HepG2 (cell line): ENCODE data around the gene DNAJC9. TPM values are rescaled to one million over a fixed set of nuclear protein-coding genes. Genes with fewer than 3 reads are reported as not detected.
A peak's percentile ranks its signal among the peaks of the same experiment; 100 is the strongest.

Source experiments
- ATM ChIP-seq: fragments of 450-650 bp; IDR thresholded peaks from 2 replicates; pipeline ENCODE4 v1.7.1; 2017; ENCODE audit warnings: mild to moderate bottlenecking, borderline replicate concordance
- MAFF ChIP-seq: IDR thresholded peaks from 2 replicates; pipeline ENCODE4 v1.6.1; 2011; ENCODE audit warnings: low read depth, low read length, improper control_type of control experiment
- MXI1 ChIP-seq: IDR thresholded peaks from 3 replicates; pipeline ENCODE4 v1.6.1; 2012; ENCODE audit warnings: low read depth, low read length, inconsistent platforms, borderline replicate concordance
- NFKBIZ ChIP-seq: IDR thresholded peaks from 2 replicates; pipeline ENCODE4 v1.6.1; 2018; ENCODE audit warnings: missing genetic modification reagents, missing compliant biosample characterization
- PLRG1 ChIP-seq: fragments of 450-650 bp; conservative IDR thresholded peaks from 2 replicates; pipeline ENCODE4 v1.6.1; 2016
- SETDB1 ChIP-seq: sonication (generic); formaldehyde crosslinking; IDR thresholded peaks from 2 replicates; pipeline ENCODE4 v1.5.1; 2020; ENCODE audit warnings: missing genetic modification reagents, mild to moderate bottlenecking, borderline replicate concordance
- ZNF703 ChIP-seq: sonication (generic); formaldehyde crosslinking; IDR thresholded peaks from 2 replicates; pipeline ENCODE4 v1.5.1; 2020; ENCODE audit warnings: missing genetic modification reagents, mild to moderate bottlenecking, moderate library complexity, borderline replicate concordance
- ZNF713 ChIP-seq: sonication (generic); formaldehyde crosslinking; IDR thresholded peaks from 2 replicates; pipeline ENCODE4 v1.4.0; 2020; ENCODE audit warnings: mild to moderate bottlenecking, missing genetic modification reagents
- polyA plus RNA-seq, 8 experiments: library from polyadenylated mRNA; depleted of rRNA in 3 of 8; stranded (reverse) in 7 of 8; unstranded in 1 of 8; fragments of >200 nt; fragmentation: Illumina TruSeq in 4 of 8; extraction: Trizol in 4 of 8; gene quantifications; 2 replicates each; pipeline versions ENCODE4 v1.2.1 to v1.2.3, GENCODE V29; 2011 to 2016; ENCODE audit warnings: low read depth in 4 of 8, missing spikeins in 1 of 8, mixed read lengths in 1 of 8; ENCODE audit not compliant: insufficient read depth in 1 of 8
- total RNA-seq, 5 experiments: library from RNA; depleted of rRNA; stranded (reverse); fragments of >200 nt; fragmentation: Illumina TruSeq; extraction: Trizol; gene quantifications; 2 replicates each; pipeline ENCODE4 v1.2.3, GENCODE V29; 2016; ENCODE audit warnings: low read depth in 1 of 5
- TF ChIP-seq, protein P1 (sequence below): IDR thresholded peaks from 2 replicates; pipeline ENCODE4 v1.6.1; 2016; ENCODE audit warnings: control low read depth
- TF ChIP-seq, protein P2 (sequence below): sonication (generic); formaldehyde crosslinking; IDR thresholded peaks from 2 replicates; pipeline ENCODE4 v1.4.0; 2020; ENCODE audit warnings: low read depth, mild to moderate bottlenecking, missing genetic modification reagents
- TF ChIP-seq, protein P3 (sequence below): sonication (generic); formaldehyde crosslinking; IDR thresholded peaks from 2 replicates; pipeline ENCODE4 v1.5.0; 2020; ENCODE audit warnings: mild to moderate bottlenecking, missing genetic modification reagents
- TF ChIP-seq, protein P4 (sequence below): sonication (generic); formaldehyde crosslinking; IDR thresholded peaks from 2 replicates; pipeline ENCODE4 v1.4.0; 2020; ENCODE audit warnings: missing genetic modification reagents, mild to moderate bottlenecking, borderline replicate concordance
- TF ChIP-seq, protein P5 (sequence below): sonication (generic); formaldehyde crosslinking; IDR thresholded peaks from 2 replicates; pipeline ENCODE4 v1.4.0; 2020; ENCODE audit warnings: missing genetic modification reagents, borderline replicate concordance
- TF ChIP-seq, protein P6 (sequence below): sonication (generic); IDR thresholded peaks from 2 replicates; pipeline ENCODE4 v1.6.1; 2016; ENCODE audit warnings: low read depth, borderline replicate concordance
- TF ChIP-seq, protein P7 (sequence below): sonication (generic); formaldehyde crosslinking; conservative IDR thresholded peaks from 2 replicates; pipeline ENCODE4 v1.8.0; 2022; ENCODE audit warnings: low read depth, missing genetic modification reagents

Gene DNAJC9
- total and polyA plus RNA-seq, 2 of the 13 experiments (the other 11 are each of a cell fraction or from before 2014, with no cell fraction given): 15.9 to 60.3 TPM

DNA sequence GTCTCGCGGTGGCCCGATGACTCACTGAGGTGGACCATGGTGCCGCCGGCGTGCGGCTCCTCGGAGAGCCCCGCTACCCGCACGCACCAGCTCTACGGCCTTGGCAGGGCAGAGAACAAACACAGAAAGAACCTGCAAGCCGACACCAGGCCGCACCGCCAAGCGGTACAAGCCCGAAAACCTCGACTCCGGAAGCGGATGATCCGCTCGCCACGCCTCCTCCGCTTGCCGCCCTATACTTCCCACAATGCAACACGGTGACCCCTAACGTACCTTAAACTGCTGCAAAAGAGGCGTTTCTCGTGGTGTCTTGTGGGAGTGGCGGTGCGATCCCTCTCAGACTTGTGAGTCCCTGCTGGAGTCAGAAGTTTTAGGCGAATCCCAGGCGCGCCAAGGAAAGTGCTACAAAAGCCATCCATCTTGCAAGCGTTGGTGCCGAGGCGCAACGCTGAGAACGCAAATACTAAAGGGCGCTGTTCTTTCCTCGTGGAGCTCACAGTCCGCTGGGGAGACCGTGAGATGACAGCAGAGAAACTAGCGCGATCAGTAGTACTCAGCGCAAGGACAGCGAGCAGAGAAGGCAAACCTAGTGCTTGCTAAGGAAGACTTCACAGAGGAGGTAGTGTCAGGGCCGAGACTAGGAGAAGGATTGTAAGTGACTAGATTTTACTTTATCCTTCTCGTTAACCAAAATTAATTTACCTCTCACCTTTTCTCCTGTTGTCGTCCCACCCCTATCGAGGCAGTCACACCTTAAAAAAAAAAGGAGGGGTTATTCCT, 5.6 kb upstream of the DNAJC9 start, which contains the start of gene MRPS16 (continued):
- TF ChIP-seq, protein P1, sequence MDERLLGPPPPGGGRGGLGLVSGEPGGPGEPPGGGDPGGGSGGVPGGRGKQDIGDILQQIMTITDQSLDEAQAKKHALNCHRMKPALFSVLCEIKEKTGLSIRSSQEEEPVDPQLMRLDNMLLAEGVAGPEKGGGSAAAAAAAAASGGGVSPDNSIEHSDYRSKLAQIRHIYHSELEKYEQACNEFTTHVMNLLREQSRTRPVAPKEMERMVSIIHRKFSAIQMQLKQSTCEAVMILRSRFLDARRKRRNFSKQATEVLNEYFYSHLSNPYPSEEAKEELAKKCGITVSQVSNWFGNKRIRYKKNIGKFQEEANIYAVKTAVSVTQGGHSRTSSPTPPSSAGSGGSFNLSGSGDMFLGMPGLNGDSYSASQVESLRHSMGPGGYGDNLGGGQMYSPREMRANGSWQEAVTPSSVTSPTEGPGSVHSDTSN (CRISPR knock-in tag): no peak
- TF ChIP-seq, protein P2, sequence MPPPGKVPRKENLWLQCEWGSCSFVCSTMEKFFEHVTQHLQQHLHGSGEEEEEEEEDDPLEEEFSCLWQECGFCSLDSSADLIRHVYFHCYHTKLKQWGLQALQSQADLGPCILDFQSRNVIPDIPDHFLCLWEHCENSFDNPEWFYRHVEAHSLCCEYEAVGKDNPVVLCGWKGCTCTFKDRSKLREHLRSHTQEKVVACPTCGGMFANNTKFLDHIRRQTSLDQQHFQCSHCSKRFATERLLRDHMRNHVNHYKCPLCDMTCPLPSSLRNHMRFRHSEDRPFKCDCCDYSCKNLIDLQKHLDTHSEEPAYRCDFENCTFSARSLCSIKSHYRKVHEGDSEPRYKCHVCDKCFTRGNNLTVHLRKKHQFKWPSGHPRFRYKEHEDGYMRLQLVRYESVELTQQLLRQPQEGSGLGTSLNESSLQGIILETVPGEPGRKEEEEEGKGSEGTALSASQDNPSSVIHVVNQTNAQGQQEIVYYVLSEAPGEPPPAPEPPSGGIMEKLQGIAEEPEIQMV (CRISPR knock-in tag): peak; percentile 91
- TF ChIP-seq ZNF703 (CRISPR knock-in tag): no peak
- TF ChIP-seq NFKBIZ (CRISPR knock-in tag): 0 out of 2 replicates have a peak, but pooled peaks have one; percentile 61
- TF ChIP-seq PLRG1: no peak
- TF ChIP-seq, protein P3, sequence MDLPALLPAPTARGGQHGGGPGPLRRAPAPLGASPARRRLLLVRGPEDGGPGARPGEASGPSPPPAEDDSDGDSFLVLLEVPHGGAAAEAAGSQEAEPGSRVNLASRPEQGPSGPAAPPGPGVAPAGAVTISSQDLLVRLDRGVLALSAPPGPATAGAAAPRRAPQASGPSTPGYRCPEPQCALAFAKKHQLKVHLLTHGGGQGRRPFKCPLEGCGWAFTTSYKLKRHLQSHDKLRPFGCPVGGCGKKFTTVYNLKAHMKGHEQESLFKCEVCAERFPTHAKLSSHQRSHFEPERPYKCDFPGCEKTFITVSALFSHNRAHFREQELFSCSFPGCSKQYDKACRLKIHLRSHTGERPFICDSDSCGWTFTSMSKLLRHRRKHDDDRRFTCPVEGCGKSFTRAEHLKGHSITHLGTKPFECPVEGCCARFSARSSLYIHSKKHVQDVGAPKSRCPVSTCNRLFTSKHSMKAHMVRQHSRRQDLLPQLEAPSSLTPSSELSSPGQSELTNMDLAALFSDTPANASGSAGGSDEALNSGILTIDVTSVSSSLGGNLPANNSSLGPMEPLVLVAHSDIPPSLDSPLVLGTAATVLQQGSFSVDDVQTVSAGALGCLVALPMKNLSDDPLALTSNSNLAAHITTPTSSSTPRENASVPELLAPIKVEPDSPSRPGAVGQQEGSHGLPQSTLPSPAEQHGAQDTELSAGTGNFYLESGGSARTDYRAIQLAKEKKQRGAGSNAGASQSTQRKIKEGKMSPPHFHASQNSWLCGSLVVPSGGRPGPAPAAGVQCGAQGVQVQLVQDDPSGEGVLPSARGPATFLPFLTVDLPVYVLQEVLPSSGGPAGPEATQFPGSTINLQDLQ (CRISPR knock-in tag): no peak
- no peak for TF ChIP-seq MAFF
- no peak for TF ChIP-seq ATM
- TF ChIP-seq, protein P4, sequence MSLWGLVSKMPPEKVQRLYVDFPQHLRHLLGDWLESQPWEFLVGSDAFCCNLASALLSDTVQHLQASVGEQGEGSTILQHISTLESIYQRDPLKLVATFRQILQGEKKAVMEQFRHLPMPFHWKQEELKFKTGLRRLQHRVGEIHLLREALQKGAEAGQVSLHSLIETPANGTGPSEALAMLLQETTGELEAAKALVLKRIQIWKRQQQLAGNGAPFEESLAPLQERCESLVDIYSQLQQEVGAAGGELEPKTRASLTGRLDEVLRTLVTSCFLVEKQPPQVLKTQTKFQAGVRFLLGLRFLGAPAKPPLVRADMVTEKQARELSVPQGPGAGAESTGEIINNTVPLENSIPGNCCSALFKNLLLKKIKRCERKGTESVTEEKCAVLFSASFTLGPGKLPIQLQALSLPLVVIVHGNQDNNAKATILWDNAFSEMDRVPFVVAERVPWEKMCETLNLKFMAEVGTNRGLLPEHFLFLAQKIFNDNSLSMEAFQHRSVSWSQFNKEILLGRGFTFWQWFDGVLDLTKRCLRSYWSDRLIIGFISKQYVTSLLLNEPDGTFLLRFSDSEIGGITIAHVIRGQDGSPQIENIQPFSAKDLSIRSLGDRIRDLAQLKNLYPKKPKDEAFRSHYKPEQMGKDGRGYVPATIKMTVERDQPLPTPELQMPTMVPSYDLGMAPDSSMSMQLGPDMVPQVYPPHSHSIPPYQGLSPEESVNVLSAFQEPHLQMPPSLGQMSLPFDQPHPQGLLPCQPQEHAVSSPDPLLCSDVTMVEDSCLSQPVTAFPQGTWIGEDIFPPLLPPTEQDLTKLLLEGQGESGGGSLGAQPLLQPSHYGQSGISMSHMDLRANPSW (CRISPR knock-in tag): peak; percentile 81; the same call in 1 of the 2 replicates
- TF ChIP-seq, protein P5, sequence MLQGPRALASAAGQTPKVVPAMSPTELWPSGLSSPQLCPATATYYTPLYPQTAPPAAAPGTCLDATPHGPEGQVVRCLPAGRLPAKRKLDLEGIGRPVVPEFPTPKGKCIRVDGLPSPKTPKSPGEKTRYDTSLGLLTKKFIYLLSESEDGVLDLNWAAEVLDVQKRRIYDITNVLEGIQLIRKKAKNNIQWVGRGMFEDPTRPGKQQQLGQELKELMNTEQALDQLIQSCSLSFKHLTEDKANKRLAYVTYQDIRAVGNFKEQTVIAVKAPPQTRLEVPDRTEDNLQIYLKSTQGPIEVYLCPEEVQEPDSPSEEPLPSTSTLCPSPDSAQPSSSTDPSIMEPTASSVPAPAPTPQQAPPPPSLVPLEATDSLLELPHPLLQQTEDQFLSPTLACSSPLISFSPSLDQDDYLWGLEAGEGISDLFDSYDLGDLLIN (CRISPR knock-in tag): no peak
- TF ChIP-seq, protein P6, sequence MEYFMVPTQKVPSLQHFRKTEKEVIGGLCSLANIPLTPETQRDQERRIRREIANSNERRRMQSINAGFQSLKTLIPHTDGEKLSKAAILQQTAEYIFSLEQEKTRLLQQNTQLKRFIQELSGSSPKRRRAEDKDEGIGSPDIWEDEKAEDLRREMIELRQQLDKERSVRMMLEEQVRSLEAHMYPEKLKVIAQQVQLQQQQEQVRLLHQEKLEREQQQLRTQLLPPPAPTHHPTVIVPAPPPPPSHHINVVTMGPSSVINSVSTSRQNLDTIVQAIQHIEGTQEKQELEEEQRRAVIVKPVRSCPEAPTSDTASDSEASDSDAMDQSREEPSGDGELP: peak; percentile 64; the same call in 1 of the 2 replicates
- peak; percentile 91; the same call in 2 of the 3 replicates for TF ChIP-seq MXI1
- TF ChIP-seq, protein P7, sequence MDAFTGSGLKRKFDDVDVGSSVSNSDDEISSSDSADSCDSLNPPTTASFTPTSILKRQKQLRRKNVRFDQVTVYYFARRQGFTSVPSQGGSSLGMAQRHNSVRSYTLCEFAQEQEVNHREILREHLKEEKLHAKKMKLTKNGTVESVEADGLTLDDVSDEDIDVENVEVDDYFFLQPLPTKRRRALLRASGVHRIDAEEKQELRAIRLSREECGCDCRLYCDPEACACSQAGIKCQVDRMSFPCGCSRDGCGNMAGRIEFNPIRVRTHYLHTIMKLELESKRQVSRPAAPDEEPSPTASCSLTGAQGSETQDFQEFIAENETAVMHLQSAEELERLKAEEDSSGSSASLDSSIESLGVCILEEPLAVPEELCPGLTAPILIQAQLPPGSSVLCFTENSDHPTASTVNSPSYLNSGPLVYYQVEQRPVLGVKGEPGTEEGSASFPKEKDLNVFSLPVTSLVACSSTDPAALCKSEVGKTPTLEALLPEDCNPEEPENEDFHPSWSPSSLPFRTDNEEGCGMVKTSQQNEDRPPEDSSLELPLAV (CRISPR knock-in tag): no peak
- TF ChIP-seq SETDB1 (CRISPR knock-in tag): no peak
- no peak for TF ChIP-seq ZNF713 (CRISPR knock-in tag)
